Stimulated activated naive CD4-positive, alpha-beta T cell treated with Interleukin-2 at 50 U/mL for 16 hours (primary cell): ENCODE measurements around the gene KCTD14.
"Not testable (repeated sequence)": the region's sequence is repeated elsewhere in the genome, so short reads cannot be mapped to it uniquely, and the experiment has no call there.

Experiments used
- DNase-seq: peaks from one replicate; lab custom pipeline; 2025; lab: John Stamatoyannopoulos, UW

The KCTD14 gene

GRCh38 chr11:78022397-78023396 is at the start of gene KCTD14:
Gene KCTD14, minus strand, starts transcription at chr11:78023276. Its CDS starts 27 bp downstream, at chr11:78023249.
- DNase-seq = no peak

GRCh38 chr11:78072455-78072854 is 49.4 kb upstream of the KCTD14 start:
- DNase-seq = no peak

DNA sequence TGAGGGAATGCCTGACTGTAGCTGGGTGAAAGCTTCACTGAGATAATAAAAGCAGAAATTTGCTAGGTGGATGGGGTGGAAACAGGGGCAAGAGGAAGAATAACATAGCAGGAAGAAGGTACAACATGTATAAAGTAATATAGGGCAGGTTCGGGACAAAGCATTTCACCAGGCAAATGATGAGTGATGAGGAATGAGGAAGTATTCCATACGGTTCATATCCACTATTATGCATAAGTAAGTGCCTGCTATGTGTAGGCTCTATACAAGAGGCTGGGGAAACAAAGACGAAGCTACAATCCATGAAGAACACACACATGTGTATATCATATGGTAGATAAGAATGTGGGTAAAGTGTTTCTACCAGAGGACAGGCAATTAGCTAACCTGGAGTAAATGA is 48.6 kb upstream of the KCTD14 start:
- no peak for DNase-seq

GRCh38 chr11:78070621-78071020 is 47.5 kb upstream of the KCTD14 start:
- no peak for DNase-seq

DNA sequence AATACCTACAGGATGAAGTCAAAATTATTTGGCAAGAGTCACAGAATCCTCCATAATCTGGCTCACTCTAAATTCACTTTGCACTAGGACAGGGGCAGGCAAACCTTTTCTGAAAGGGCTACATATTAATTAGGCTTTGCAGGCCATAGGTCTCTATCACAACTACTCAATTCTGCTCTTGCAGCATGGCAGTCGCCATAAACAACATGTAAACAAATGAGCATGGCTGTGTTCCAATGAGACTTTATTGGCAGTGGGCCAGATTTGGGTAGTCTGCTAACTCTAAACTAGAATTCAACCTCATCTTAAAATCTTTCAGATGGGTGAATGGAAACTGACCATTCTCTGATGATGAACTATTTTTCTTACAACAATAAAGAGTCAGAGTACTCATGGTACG is 46.4 kb upstream of the KCTD14 start:
- DNase-seq = no peak

DNA sequence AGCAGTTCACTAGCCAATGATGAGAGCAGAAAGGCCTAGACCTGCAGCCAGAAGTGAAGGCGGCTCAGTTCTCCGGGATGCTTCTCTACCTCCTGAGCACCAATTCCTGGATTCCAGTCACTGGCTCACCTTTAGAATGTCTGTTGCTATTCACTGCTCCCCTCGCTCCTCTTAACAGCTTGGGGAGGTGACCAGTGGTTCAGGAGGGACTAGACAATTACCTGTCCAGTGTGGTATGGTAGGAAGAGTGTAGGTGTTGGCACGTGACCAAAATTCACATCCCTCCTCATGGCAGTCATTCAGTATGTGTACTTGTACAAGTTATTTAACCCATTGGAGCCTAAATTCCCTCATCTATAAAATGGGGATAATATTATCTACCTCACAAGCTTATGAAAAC is 44.6 kb upstream of the KCTD14 start:
- DNase-seq = no peak

DNA sequence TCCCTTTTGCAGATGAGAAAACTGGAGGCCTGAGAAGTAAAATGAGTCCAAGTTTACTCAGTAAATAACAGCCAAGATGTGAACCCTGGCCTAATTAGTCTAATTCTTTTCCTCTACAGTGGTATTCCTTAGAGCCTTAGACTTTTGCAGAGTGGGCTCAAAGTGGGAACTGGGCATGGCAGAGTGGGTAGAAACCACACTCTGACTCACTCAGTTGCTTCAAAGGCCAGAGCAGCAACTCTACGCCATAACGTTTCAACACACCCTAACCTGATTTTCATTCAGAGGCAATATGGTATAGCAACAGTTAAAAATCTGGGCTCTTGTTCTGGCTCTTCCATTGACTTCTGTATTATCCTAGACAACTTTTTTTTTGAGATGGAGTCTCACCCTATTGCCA is 43.4 kb upstream of the KCTD14 start:
- no peak for DNase-seq

- no peak for DNase-seq
Measured at GRCh38 chr11:78065203-78065602, 42.1 kb upstream of the KCTD14 start.

GRCh38 chr11:78063440-78064181 is 40.5 kb upstream of the KCTD14 start, which contains the start of gene THRSP:
Gene THRSP, plus strand, starts transcription at chr11:78063861. Its CDS starts 21 bp downstream, at chr11:78063882.
- no peak for DNase-seq

GRCh38 chr11:78062671-78063070 is 39.6 kb upstream of the KCTD14 start:
- DNase-seq = no peak

- no peak for DNase-seq
Measured at GRCh38 chr11:78061921-78062311, 38.8 kb upstream of the KCTD14 start.

- DNase-seq = no peak
Measured at GRCh38 chr11:78061088-78061920, 38.2 kb upstream of the KCTD14 start.

DNA sequence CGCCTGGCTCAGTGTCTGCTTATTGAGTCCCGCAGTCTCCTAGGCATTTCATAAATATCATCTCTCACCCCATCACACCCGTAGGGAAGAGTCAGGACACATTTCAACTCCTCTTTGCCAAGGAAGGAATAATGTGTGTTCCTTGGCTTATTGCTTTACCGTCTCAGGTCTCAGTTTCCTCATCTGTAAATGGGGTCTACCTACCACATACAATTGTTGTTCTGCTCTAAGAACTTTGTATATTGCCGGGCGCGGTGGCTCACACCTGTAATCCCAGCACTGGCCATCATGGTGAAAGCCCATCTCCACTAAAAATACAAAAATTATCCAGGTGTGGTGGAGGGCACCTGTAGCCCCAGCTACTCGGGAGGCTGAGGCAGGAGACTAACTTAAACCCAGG is 37.5 kb upstream of the KCTD14 start:
- DNase-seq = no peak

GRCh38 chr11:78059749-78060328 is 36.8 kb upstream of the KCTD14 start:
- DNase-seq = not testable (repeated sequence)

GRCh38 chr11:78057462-78058055 is 34.5 kb upstream of the KCTD14 start:
- DNase-seq = no peak

DNA sequence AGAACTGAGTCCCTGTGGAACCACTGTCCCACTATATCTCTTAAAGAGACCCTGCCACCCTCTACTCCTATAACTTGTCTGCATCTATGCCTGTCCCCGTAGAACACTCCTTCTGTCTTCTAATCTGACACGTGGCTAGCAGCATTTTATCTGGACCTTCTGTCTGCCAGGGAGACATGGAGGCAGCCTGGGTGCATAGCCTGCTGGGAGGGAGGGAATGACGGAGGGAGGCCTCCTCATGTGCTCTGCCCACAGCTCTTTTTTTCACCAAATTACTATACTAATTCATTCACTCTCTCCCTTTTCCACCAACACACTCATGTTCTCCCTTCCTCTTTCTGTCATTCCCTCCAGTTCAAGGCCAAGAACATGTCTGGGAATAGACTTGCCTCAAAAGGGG is 33.0 kb upstream of the KCTD14 start:
- DNase-seq = no peak

DNA sequence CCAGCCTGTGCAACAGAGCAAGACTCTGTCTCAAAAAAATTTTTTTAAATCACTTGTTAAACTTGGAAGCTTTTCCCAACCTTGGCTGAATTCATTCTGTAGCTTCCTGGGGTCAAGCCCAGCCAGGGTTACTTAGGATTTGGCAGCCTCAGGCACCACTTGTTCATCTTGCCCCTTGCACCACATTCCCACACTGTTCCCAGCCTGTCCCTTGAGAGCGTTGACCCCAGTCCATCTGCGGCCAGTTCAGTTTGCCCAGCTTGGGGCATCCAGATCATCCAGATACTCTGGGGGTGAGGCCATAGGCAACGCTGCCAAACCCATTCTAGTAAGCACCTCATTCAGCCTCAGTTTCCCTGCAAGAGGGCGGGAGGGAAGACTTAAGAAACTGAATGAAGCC is 31.9 kb upstream of the KCTD14 start:
- no peak for DNase-seq

DNA sequence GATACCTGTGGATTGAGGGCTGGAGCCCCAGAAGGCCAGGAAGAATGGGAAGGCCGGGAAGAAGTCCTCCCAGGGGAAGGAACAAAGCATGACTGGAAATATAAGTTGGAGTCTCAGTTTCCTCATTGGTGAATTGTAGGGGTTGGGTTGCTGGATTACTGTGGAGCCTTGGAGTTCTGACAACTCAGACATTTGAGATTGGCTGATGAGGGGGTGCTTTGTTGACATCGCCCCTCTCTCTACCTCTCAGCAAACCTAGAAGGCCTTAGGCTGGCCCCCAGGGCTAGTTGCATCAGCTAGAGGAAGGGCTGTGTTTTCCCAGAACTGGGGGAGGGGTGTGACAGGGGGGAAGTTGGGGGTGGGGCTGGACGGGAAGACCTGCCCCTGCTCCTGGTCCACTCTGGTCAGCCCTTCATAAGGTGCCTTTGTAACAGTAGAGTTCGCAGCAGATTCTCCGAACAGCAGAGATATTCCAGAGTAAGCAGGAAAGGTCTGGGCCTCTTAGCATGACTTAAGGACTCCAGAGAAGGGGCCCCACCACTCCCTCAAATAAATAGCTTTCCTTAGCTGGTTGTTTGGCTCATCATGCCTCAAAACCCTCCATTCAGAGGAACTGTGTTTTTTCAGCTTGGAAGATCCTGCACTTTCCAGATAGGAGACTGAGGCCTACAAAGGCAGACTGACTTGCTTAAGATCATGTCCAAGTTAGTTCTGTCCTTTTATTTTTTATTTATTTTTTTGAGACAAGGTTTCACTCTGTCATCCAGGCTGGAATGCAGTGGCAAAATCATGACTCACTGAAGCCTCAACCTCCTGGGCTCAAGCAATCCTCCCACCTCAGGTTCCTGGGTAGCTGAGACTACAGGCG is 28.1 kb upstream of the KCTD14 start:
- DNase-seq = no peak

GRCh38 chr11:78049348-78049747 is 26.3 kb upstream of the KCTD14 start:
- no peak for DNase-seq

- no peak for DNase-seq
Measured at GRCh38 chr11:78048561-78048960, 25.5 kb upstream of the KCTD14 start.
